Measurements from ENCODE around the gene ATXN7L2. TPM values are rescaled to one million over a fixed set of nuclear protein-coding genes. Genes with fewer than 3 reads are reported as not detected.
A peak's percentile ranks its signal among the peaks of the same experiment; 100 is the strongest.

The ATXN7L2 gene
- total RNA-seq, 2 donors from 2014 or later: 8.4 to 19.9 TPM

DNA sequence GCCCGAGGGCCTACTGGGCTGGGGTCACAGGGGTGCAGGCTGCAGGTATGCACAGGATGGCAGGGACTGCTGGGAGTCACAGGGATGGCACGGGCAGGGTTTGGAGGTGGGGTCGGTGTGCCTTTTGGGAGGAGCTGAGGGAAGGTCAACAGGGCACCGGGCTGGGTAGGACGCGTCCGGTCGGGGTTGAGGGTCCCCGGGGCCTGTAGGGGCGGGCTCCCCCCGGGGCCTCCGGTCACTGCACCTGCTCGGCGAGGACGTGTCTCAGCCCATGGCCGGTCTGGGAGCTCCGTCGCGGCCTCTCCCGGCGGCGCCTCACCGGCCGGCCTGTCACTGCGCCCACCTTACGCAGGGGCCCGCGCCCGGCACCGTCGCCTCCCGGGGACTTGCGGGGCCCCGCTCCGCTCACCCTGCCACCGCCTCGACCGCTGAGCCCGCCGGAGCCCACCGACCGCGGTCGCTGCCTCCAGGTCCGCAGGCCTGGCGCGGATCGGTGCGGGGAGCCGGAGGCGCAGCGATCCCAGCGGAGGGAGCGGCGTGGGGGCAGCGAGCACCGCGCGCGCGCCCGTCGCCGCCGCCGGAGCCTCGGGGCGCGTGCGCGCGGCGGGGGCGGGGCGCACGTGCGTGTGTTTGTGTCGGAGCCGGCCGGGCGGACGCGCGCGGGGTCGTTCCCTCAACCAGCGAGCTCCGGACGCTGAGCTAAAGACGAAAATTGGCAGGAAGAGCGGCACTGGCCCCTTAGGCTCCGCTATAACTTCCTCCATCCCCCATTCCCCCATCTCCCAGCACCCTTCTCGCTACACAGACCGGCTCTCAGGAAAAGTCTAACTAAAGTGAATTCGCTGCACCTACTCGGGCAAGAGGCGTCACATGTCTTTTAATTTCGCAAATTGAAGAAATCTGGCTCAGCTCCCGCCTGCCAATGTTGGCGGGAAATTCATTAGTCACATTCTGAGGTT is 25.8 kb downstream of the ATXN7L2 start, which contains the start of gene AMIGO1:
AMIGO1 (minus strand) TSS at position 552 of the 959 bp plus-strand sequence. CDS start 815 bp downstream, outside the sequence.
- peaks cover 0 to 7% of the 10 kb centered on the region in 2 donors for H3K27me3 Mint-ChIP-seq
- H3K27ac Mint-ChIP-seq: peak within 1 kb of the TSS in 1 of 2 donors; percentile 67
- ATAC-seq: peak; percentile 79 to 84
- H3K9me3 Mint-ChIP-seq: no peaks in the 10 kb centered on the region
- peaks cover 34% of the 10 kb centered on the region in 2 donors for H3K4me1 Mint-ChIP-seq (ENCODE audit: low read depth in 2 of 2)
- peak; percentile 75 for DNase-seq (ENCODE audit: low spot score)
- H3K36me3 Mint-ChIP-seq: no peaks in the 10 kb centered on the region
- peak within 1 kb of the TSS; percentile 86 for H3K4me3 Mint-ChIP-seq

DNA sequence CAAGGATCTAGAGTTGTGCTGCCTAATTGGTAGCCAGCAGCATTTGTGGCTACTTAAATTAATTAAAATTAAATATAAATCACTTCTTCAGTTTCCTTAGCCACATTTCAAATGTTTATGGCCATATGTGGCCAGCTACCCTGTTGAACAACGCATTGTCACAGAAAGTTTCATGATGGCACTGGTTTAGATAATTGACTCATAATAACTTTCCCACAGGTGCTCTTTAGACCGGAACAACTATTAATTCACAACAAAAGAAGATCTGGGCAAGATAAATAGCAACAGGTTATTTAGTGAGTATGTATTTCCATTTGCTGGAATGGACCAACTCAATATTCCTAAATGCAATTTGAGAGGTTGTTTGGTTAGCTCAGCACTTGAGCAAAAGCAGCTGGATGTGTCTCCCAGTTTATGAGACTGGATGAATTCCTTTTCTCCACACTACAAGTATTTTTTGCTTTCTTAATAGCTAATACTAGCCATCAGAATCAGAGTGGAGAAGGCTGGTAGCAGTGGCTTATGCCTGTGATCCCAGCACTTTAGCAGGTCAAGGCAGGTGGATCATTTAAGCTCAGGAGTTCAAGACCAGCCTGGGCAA is 29.5 kb downstream of the ATXN7L2 start:
- peaks cover 0 to 7% of the 10 kb centered on the region in 2 donors for H3K27me3 Mint-ChIP-seq
- no peak for ATAC-seq
- no peak for DNase-seq (ENCODE audit: low spot score)
- H3K27ac Mint-ChIP-seq: no peak overlapping the region
- no peaks in the 10 kb centered on the region for H3K36me3 Mint-ChIP-seq
- H3K4me1 Mint-ChIP-seq (ENCODE audit: low read depth in 2 of 2): peaks cover 15 to 17% of the 10 kb centered on the region in 2 donors
- no peak overlapping the region for H3K4me3 Mint-ChIP-seq
- no peaks in the 10 kb centered on the region for H3K9me3 Mint-ChIP-seq

DNA sequence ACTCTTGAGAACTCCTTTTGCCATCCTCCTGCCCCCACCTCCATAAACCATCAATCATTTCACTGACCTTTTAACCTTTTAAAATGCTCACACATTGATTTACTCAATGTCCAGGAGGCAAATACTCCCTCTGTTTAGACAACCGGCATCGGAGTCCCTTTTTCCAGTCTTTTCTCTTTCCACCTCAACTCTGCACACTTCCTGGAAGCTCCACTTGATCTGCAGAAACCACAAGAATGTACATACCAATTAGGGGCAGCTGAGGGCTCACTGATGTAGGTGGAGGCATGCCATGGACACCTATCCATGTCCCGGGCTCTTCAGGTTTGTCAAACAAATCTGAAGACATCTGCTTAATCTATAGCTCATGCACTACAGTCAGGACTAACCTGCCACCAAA is 31.1 kb downstream of the ATXN7L2 start:
- Mint-ChIP-seq H3K9me3 (no peaks in the 10 kb centered on the region), H3K4me1 (ENCODE audit: low read depth in 2 of 2) (peaks cover 4 to 8% of the 10 kb centered on the region in 2 donors), H3K36me3 (no peaks in the 10 kb centered on the region), H3K27me3 (peaks cover 0 to 7% of the 10 kb centered on the region in 2 donors), H3K27ac (no peak overlapping the region), H3K4me3 (no peak overlapping the region)
- ATAC-seq (no peak), DNase-seq (ENCODE audit: low spot score) (no peak)

DNA sequence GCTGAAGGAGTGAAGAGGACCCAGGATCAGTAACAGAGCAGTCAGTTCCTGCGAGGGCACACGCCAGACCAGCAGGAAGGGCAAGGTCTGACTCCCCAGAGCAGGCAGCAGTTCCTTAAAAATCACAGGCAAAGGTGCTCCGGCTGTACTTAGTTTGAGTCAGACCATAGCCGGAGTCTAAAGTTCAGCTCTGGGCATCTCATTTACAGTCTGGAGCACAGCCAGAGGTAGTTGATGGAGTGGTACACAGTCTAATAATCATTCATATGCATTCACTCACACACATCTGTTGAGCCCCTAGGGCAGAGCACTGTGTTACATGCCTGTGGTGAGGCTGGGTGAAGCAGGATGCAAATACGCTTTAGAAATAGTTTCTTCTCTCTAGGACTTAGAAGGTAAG is 33.2 kb downstream of the ATXN7L2 start:
- no peak overlapping the region for H3K27ac Mint-ChIP-seq
- DNase-seq (ENCODE audit: low spot score): no peak
- H3K4me1 Mint-ChIP-seq (ENCODE audit: low read depth in 2 of 2): no peaks in the 10 kb centered on the region
- no peak for ATAC-seq
- no peaks in the 10 kb centered on the region for H3K27me3 Mint-ChIP-seq
- no peaks in the 10 kb centered on the region for H3K36me3 Mint-ChIP-seq
- H3K4me3 Mint-ChIP-seq: no peak overlapping the region
- H3K9me3 Mint-ChIP-seq: no peaks in the 10 kb centered on the region

DNA sequence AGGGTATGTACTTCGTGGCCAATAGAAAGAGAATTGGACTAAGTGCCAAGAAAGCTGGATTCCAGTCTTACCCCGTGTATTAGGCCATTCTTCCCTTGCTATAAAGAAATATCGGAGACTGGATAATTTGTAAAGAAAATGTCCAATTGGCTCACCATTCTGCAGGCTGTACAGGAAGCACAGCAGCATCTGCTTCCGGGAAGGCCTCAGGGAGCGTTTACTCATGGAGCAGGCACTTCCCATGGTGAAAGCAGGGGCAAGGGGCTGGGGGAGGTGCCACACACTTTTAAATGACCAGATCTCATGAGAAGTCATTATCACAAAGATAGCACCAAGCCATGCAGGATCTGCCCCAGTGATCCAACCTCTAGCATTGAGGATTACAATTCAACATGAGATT is 33.6 kb downstream of the ATXN7L2 start:
- Mint-ChIP-seq H3K27me3 (peaks cover 0 to 2% of the 10 kb centered on the region in 2 donors), H3K4me3 (no peak overlapping the region), H3K9me3 (no peaks in the 10 kb centered on the region), H3K4me1 (ENCODE audit: low read depth in 2 of 2) (no peaks in the 10 kb centered on the region), H3K27ac (no peak overlapping the region), H3K36me3 (no peaks in the 10 kb centered on the region)
- ATAC-seq (no peak), DNase-seq (ENCODE audit: low spot score) (no peak)

DNA sequence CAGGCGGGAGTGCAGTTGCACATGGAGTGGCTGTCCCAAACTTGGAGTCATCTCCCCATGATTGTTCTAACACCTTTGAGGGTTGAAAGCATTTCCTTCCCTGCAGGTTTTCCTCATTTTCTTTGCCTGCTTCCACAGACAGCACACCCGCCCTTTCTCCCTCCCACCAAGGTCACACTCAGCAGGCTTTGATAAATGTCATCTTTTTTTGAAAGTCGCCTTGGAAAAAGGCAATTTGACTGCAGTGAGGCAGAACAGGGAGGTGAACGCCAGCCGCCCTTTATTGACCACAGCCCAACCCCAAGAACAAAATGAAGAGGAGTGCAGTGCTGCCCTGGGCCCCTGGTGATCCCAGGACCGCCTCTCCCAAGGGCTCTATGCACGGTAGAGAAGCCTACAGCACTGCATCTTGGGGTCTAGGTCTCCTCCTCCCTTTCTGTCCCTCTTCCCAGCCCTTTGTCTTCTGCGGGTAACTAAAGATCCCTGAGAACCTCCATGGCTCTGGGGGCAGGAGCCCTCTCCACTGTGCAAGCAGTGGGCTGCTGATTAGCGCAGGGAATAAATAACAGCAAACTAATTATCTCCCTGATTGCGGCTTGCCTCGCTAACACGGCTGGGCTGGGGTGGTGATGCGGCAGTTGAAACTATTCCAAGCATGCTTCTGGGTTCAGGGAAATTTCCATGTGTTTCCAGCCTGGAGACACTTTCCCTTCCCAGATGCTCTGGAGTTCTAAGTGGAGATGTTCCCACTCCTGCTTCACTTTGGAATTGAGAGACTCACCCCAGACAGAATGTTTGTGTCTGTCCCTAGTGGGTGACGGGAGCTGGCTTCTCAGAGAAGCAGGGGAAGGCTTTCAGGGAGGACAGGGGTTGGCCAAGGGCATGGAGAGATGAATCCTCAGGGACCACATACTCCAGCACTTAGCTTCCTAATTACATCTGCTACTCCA is 37.6 kb downstream of the ATXN7L2 start:
- DNase-seq (ENCODE audit: low spot score) (no peak), ATAC-seq (no peak)
- H3K4me1 Mint-ChIP-seq (ENCODE audit: low read depth in 2 of 2): no peaks in the 10 kb centered on the region
- no peaks in the 10 kb centered on the region for H3K9me3 Mint-ChIP-seq
- no peaks in the 10 kb centered on the region for H3K36me3 Mint-ChIP-seq
- no peak overlapping the region for H3K27ac Mint-ChIP-seq
- no peak overlapping the region for H3K4me3 Mint-ChIP-seq
- peaks cover 0 to 5% of the 10 kb centered on the region in 2 donors for H3K27me3 Mint-ChIP-seq

DNA sequence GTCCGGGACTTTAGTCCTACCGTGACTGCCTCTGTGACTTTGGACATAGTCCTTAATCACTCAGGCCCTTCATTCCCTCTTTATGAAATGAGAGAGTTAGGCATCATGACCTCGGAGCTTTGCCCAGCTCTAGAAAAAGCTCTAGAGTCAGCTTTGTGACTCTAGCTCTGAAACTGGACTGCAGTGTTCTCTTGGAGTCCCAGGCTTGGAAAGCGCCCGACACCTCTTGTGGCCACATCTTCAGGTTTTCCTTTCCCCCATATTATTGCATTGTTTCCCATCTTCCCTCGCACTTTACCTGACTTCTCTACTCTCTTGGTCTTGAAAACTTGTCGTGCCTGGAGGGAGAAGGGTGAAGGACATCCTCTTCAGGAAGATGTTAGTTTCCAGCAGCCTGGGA is 38.3 kb downstream of the ATXN7L2 start:
- ATAC-seq (no peak), DNase-seq (ENCODE audit: low spot score) (no peak)
- no peaks in the 10 kb centered on the region for H3K9me3 Mint-ChIP-seq
- peaks cover 0 to 5% of the 10 kb centered on the region in 2 donors for H3K27me3 Mint-ChIP-seq
- H3K36me3 Mint-ChIP-seq: no peaks in the 10 kb centered on the region
- no peaks in the 10 kb centered on the region for H3K4me1 Mint-ChIP-seq (ENCODE audit: low read depth in 2 of 2)
- H3K27ac Mint-ChIP-seq: no peak overlapping the region
- H3K4me3 Mint-ChIP-seq: no peak overlapping the region

DNA sequence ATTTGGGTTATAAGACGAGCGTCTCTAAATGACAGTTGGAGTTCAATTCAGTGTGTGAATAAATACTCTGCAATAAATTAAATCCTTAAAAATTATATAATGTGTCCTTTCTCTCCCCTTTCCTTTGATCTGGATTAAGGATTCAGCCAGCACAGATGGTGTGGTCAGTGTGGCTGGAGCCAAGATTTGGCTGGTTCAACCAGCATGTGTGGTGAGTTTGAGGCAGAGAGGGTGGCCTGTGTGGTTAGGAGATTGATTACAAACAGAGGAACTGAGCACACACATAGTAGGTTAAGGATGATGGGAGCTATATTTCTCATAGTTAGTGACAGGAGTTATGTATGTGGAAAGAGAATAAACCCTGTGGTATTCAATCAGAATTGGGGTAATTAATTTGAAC is 40.0 kb downstream of the ATXN7L2 start:
- Mint-ChIP-seq H3K4me3 (no peak overlapping the region), H3K27me3 (peaks cover 0 to 5% of the 10 kb centered on the region in 2 donors), H3K36me3 (no peaks in the 10 kb centered on the region), H3K4me1 (ENCODE audit: low read depth in 2 of 2) (no peaks in the 10 kb centered on the region), H3K9me3 (no peaks in the 10 kb centered on the region), H3K27ac (no peak overlapping the region)
- ATAC-seq (no peak), DNase-seq (ENCODE audit: low spot score) (no peak)

DNA sequence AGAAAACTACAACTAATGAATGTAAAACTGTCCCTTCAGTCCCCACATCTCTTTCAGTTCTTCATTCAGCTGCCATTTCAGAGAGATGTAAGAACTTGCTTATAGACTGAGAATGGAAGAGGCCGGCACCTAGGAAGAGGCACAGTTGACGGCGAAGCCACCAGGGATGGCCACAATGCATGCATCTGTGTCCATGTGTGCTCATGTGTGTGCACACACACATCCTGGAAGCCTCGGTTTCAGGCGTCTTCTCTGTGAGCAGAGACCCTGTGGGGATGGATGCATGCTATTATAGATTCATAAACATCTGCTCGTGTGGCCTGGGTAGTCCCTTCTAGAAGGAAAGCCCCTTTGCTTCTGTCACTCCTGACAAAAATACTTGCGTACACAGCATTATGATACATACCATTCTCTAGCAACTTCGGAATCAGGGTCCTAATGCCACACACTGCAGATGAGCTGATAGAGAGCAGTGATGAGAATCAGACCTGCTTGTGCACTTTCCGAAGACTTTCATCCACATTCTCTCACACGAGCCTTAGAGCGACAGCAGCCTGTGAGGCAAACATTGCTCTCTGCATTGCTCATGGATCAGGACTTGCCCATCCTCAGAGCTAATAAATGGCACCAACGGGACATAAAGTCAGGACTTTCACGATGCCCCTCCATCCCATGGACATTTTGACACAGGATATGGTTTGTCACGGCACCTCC is 43.5 kb downstream of the ATXN7L2 start:
- Mint-ChIP-seq H3K4me1 (ENCODE audit: low read depth in 2 of 2) (no peaks in the 10 kb centered on the region), H3K27ac (no peak overlapping the region), H3K27me3 (peaks cover 0 to 3% of the 10 kb centered on the region in 2 donors), H3K9me3 (no peaks in the 10 kb centered on the region), H3K4me3 (no peak overlapping the region), H3K36me3 (no peaks in the 10 kb centered on the region)
- ATAC-seq: no peak
- DNase-seq (ENCODE audit: low spot score): no peak

DNA sequence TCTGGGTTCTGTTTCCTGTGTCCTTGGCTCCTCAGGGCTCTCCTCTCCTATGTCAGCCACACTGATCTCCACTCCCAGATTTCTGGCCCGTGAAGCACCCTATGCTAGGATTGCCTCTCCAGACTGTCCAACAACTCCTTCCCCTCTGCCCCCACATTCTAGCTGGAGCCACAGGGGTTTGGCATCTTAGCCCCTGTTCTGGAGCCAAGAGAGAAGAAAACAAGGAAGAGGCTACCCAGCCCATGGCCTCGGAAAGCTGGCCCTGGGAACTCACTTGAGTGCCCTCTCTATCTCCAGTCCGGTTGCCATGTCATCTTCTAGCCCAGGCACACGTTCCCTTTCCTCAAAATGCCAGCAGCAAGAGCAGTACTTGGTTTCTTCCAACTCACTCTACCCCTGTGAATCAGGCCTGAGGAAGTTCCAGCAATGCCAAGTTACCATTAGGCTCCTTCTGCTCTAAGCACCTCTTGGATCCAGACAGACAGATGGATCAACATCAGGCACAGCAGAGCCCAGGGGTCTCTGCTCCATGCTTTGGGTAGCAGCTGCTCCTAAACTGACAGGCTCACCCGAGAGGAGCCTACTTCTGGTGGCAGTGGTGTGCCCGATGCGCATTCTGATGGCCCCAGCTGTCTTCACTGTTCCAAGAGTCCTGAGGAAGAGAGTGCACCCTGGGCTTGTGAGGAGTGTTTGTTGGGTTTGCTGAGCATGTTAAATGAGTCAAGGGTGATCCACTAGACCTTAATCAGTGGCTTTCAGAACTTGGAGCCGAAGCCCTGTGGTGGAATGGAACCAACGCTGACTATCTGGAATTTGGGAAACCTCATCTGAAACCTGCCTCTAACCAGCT is 44.4 kb downstream of the ATXN7L2 start:
- peaks cover 5 to 6% of the 10 kb centered on the region in 2 donors for H3K4me1 Mint-ChIP-seq (ENCODE audit: low read depth in 2 of 2)
- no peaks in the 10 kb centered on the region for H3K27me3 Mint-ChIP-seq
- H3K9me3 Mint-ChIP-seq: no peaks in the 10 kb centered on the region
- H3K27ac Mint-ChIP-seq: no peak overlapping the region
- no peak overlapping the region for H3K4me3 Mint-ChIP-seq
- no peaks in the 10 kb centered on the region for H3K36me3 Mint-ChIP-seq
- ATAC-seq: no peak
- no peak for DNase-seq (ENCODE audit: low spot score)

DNA sequence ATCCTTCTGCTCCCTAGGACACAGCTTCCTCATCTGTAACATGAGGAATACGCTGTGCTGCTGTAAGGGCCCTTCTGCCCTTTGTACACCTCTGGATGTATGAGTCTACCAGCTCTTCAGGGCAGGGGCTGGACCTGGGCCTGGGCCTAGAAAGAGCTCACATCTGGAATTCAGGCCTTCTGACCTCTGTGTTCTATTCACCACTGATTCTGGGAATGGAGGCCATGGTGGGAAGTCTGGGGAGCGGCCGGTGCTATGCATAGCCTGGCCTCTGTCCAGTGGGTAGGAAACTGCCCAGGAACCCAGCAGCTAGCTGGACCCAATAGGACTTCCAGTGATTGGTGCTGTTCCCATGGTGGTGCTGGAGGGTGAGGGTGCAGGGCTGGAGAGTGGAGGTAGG is 45.0 kb downstream of the ATXN7L2 start:
- Mint-ChIP-seq H3K36me3 (no peaks in the 10 kb centered on the region), H3K27me3 (no peaks in the 10 kb centered on the region), H3K27ac (no peak overlapping the region), H3K4me3 (no peak overlapping the region), H3K9me3 (no peaks in the 10 kb centered on the region), H3K4me1 (ENCODE audit: low read depth in 2 of 2) (peaks cover 5 to 6% of the 10 kb centered on the region in 2 donors)
- no peak for ATAC-seq
- DNase-seq (ENCODE audit: low spot score): no peak

DNA sequence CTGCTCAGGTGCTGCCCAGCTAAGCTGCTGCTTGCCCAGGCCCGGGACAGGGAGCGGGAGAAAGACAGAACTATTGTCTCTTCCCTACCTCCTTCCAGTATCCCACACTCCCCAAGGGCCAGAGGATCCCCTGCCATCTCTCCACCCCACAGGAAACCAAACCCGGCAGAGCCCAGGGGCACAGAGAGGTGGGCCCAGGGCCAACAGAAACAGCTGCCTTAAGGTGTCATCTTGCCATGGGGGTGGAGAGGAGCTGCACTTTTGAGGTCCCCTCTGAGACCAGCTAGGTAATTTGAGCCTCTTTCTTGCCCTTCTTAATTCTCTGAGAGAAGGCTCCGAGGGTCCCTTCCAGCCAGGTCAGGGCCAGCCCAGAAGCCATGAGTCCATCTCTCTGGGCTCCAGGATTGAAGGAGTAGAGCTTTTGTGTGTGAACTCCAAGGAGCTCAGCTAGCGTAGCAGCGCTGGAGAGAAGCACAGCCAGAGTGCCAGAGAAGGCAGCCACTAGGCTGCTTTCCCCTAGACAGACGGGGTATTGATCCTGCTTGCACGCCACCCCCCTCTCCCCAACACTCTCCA is 46.3 kb downstream of the ATXN7L2 start:
- Mint-ChIP-seq H3K27ac (no peak overlapping the region), H3K36me3 (no peaks in the 10 kb centered on the region), H3K4me3 (no peak overlapping the region), H3K4me1 (ENCODE audit: low read depth in 2 of 2) (peaks cover 5 to 6% of the 10 kb centered on the region in 2 donors), H3K9me3 (no peaks in the 10 kb centered on the region), H3K27me3 (no peaks in the 10 kb centered on the region)
- no peak for ATAC-seq
- DNase-seq (ENCODE audit: low spot score): no peak

Data from natural killer cell treated with Interleukin-12 subunit alpha and Interleukin-12 subunit beta and Interleukin-15 and Interleukin-18, amount 100 ng/mL, for 72 hours (primary cell).